ENCODE measurements around the gene MEN1.

DNA sequence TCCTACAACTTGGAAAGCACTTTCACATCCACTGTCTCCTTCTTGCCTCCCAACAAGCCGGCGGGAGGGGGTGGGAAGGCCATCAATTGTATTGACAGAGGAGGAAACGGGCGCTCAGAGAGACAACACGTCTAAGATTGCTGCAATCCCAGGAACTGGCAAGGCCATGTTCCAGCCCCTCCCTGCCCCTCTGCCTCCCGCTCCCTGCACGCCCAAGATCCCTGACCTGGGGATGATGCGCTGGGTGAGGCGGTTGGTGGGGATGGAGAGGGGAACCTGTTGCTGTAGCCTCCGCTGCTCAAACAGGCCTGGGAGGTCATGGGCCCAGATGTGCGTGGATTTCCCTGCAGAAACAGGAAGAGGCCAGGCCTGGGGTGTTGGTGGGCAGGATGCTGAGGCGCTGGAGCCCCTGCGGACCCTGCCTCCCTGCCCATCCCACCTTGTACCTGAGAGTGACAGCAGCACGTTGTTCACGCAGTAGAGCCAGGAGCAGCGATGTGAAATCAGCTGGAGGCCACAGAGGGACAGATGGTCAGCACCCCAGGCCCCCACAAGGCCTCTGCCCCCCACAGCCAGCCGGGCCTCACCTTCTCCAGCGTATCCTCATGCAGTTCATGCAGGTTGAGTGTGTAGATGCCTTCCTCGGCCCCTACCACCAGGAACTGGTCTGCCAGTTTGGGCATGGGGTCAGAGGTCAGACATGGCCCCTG is 14.1 kb downstream of the MEN1 start:
- TF ChIP-seq, protein P1, sequence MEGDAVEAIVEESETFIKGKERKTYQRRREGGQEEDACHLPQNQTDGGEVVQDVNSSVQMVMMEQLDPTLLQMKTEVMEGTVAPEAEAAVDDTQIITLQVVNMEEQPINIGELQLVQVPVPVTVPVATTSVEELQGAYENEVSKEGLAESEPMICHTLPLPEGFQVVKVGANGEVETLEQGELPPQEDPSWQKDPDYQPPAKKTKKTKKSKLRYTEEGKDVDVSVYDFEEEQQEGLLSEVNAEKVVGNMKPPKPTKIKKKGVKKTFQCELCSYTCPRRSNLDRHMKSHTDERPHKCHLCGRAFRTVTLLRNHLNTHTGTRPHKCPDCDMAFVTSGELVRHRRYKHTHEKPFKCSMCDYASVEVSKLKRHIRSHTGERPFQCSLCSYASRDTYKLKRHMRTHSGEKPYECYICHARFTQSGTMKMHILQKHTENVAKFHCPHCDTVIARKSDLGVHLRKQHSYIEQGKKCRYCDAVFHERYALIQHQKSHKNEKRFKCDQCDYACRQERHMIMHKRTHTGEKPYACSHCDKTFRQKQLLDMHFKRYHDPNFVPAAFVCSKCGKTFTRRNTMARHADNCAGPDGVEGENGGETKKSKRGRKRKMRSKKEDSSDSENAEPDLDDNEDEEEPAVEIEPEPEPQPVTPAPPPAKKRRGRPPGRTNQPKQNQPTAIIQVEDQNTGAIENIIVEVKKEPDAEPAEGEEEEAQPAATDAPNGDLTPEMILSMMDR (IDR thresholded peaks at IDR 0.05 in 8 of 11, conservative IDR thresholded peaks at IDR 0.05 in 3 of 11), result no peak
- no peak for TF ChIP-seq POLR2A (IDR thresholded peaks at IDR 0.05)
- TF ChIP-seq POLR2AphosphoS5 (IDR thresholded peaks at IDR 0.05), result peak; percentile 34 to 69 (median 49)

All from spleen (tissue), 7 donors.